ENCODE results near the gene AKAP1.

- no peak for TF ChIP-seq CTCF (IDR thresholded peaks at IDR 0.05)
- TF ChIP-seq ZFX (IDR thresholded peaks at IDR 0.05; ENCODE audit: borderline replicate concordance): no peak
These were observed 41.8 kb upstream of the AKAP1 start for GRCh38 chr17:57043276-57043675.
